H1 (cell line): ENCODE measurements around the gene COL25A1. TPM values are rescaled to one million over a fixed set of nuclear protein-coding genes. Genes with fewer than 3 reads are reported as not detected.

Experiments
- CTCF ChIA-PET: fragments of 300-600 bp; sonication (Branson Sonifier 250); formaldehyde crosslinking; loops from one replicate; lab custom pipeline; 2021; ENCODE audit not compliant: partially characterized antibody; lab: Charles Lee
- POLR2A ChIA-PET: fragments of 300-600 bp; sonication (Branson Sonifier 250); formaldehyde crosslinking; loops from one replicate; lab custom pipeline; 2021; ENCODE audit warnings: inconsistent platforms; ENCODE audit not compliant: partially characterized antibody; lab: Charles Lee
- DNase-seq, 2 experiments: peaks; one replicate each; pipeline versions ENCODE4 v3.0.0 to v3.0.0-alpha.2; 2010 to 2022; ENCODE audit warnings: low spot score in 2 of 2, low read depth in 1 of 2, mixed read lengths in 1 of 2
- FAIRE-seq: peaks from 2 replicates; lab custom pipeline; 2011; peaks lifted over from hg19 to GRCh38; lab: Jason Lieb, UNC
- H2AFZ ChIP-seq: 2 replicates; pipeline ENCODE4 v1.8.1; 2012; ENCODE audit warnings: low read length, inconsistent platforms
- H2AK5ac ChIP-seq: 2 replicates; pipeline ENCODE4 v1.6.1; 2013; ENCODE audit warnings: low read depth, low read length
- H2BK120ac ChIP-seq: replicated peaks from 2 replicates; pipeline ENCODE3; 2013; ENCODE audit warnings: low read depth, low read length, inconsistent platforms
- H2BK12ac ChIP-seq: 2 replicates; pipeline ENCODE4 v1.6.1; 2013; ENCODE audit warnings: low read depth, low read length
- H2BK15ac ChIP-seq: 2 replicates; pipeline ENCODE4 v1.6.1; 2013; ENCODE audit warnings: low read length
- H2BK20ac ChIP-seq: 2 replicates; pipeline ENCODE4 v1.6.1; 2013; ENCODE audit warnings: low read length
- H2BK5ac ChIP-seq: 2 replicates; pipeline ENCODE4 v1.6.1; 2013; ENCODE audit warnings: low read depth, low read length
- H3K14ac ChIP-seq: 2 replicates; pipeline ENCODE4 v1.6.1; 2013; ENCODE audit warnings: inconsistent platforms; ENCODE audit not compliant: insufficient read length
- H3K18ac ChIP-seq: 2 replicates; pipeline ENCODE4 v1.6.1; 2013; ENCODE audit warnings: low read length; ENCODE audit errors: extremely low read depth
- H3K23ac ChIP-seq: 2 replicates; pipeline ENCODE4 v1.6.1; 2013; ENCODE audit warnings: inconsistent platforms; ENCODE audit not compliant: insufficient read length
- H3K23me2 ChIP-seq: 2 replicates; pipeline ENCODE4 v1.6.1; 2013; ENCODE audit warnings: low read depth, low read length
- H3K27ac ChIP-seq: 2 replicates; pipeline ENCODE4 v1.6.1; 2011; ENCODE audit warnings: low read depth, low read length, inconsistent platforms
- H3K27me3 ChIP-seq, 4 experiments: replicated peaks in 1 of 4; 1 replicate in 1 of 4; 2 replicates in 3 of 4; pipeline versions ENCODE4 v1.6.1 to v1.8.1; 2011 to 2013; ENCODE audit warnings: low read length in 3 of 4, mild to moderate bottlenecking in 3 of 4, inconsistent platforms in 2 of 4, mixed read lengths in 2 of 4, moderate library complexity in 1 of 4; ENCODE audit not compliant: control insufficient read depth in 3 of 4, insufficient read depth in 3 of 4; ENCODE audit errors: extremely low read depth in 1 of 4
- H3K36me3 ChIP-seq, 4 experiments: 2 replicates each; pipeline versions ENCODE4 v1.6.1 to v1.8.1; 2011 to 2013; ENCODE audit warnings: mild to moderate bottlenecking in 4 of 4, low read length in 3 of 4, moderate library complexity in 2 of 4, control low read depth in 1 of 4, inconsistent platforms in 1 of 4; ENCODE audit not compliant: insufficient read depth in 4 of 4, control insufficient read depth in 2 of 4
- H3K4ac ChIP-seq: replicated peaks from 2 replicates; pipeline ENCODE3; 2013; ENCODE audit warnings: low read length, low read depth, mixed read lengths, inconsistent platforms; ENCODE audit not compliant: insufficient read length
- H3K4me1 ChIP-seq, 4 experiments: replicated peaks in 1 of 4; 1 replicate in 1 of 4; 2 replicates in 3 of 4; pipeline versions ENCODE4 v1.6.1 to v1.8.1; 2011 to 2013; ENCODE audit warnings: low read length in 3 of 4, inconsistent platforms in 2 of 4, mixed read lengths in 1 of 4; ENCODE audit not compliant: insufficient read depth in 4 of 4, control insufficient read depth in 3 of 4
- H3K4me2 ChIP-seq, 2 experiments: 2 replicates each; pipeline versions ENCODE4 v1.6.1 to v1.8.1; 2011 to 2013; ENCODE audit warnings: low read depth in 2 of 2, low read length in 2 of 2, control low read depth in 1 of 2, inconsistent platforms in 1 of 2, mild to moderate bottlenecking in 1 of 2; ENCODE audit not compliant: insufficient read depth in 1 of 2
- H3K4me3 ChIP-seq, 4 experiments: fragments of 200-600, 300-600 bp in 1 of 4; sonication (generic), shearing (Covaris generic), sonication (Bioruptor Twin) in 1 of 4; 2 replicates each; pipeline versions ENCODE4 v1.5.1 to v1.8.1; 2011 to 2016; ENCODE audit warnings: low read length in 4 of 4, low read depth in 3 of 4, control low read depth in 2 of 4, inconsistent platforms in 2 of 4, mild to moderate bottlenecking in 2 of 4, mixed read lengths in 1 of 4, moderate library complexity in 1 of 4; ENCODE audit not compliant: insufficient read depth in 2 of 4; ENCODE audit errors: extremely low read depth in 1 of 4
- H3K56ac ChIP-seq: replicated peaks from 2 replicates; pipeline ENCODE3; 2013; ENCODE audit warnings: low read depth, mild to moderate bottlenecking, mixed read lengths, low read length, inconsistent platforms; ENCODE audit not compliant: insufficient read length
- H3K79me1 ChIP-seq: 2 replicates; pipeline ENCODE4 v1.6.1; 2013; ENCODE audit warnings: low read depth, low read length, control low read depth
- H3K79me2 ChIP-seq, 2 experiments: 2 replicates each; pipeline versions ENCODE4 v1.6.1 to v1.8.1; 2012 to 2013; ENCODE audit warnings: low read length in 2 of 2, mild to moderate bottlenecking in 2 of 2, inconsistent platforms in 1 of 2; ENCODE audit not compliant: insufficient read depth in 2 of 2, control insufficient read depth in 1 of 2
- H3K9ac ChIP-seq, 4 experiments: replicated peaks in 1 of 4; 1 replicate in 1 of 4; 2 replicates in 3 of 4; pipeline versions ENCODE4 v1.6.1 to v1.8.1; 2011 to 2013; ENCODE audit warnings: low read depth in 3 of 4, low read length in 3 of 4, control low read depth in 2 of 4, mild to moderate bottlenecking in 2 of 4, moderate library complexity in 2 of 4, inconsistent platforms in 1 of 4; ENCODE audit errors: extremely low read depth in 1 of 4
- H3K9me3 ChIP-seq, 2 experiments: 2 replicates each; pipeline versions ENCODE4 v1.6.1 to v1.8.1; 2012 to 2013; ENCODE audit warnings: mild to moderate bottlenecking in 2 of 2, moderate library complexity in 2 of 2, control low read depth in 1 of 2, inconsistent platforms in 1 of 2, low read depth in 1 of 2, low read length in 1 of 2, mixed read lengths in 1 of 2; ENCODE audit not compliant: insufficient read depth in 2 of 2
- H4K20me1 ChIP-seq, 2 experiments: replicated peaks in 1 of 2; 2 replicates each; pipeline versions ENCODE3 to v1.8.1; 2011 to 2013; ENCODE audit warnings: inconsistent platforms in 2 of 2, low read length in 2 of 2, mild to moderate bottlenecking in 1 of 2; ENCODE audit not compliant: insufficient read depth in 2 of 2, control insufficient read depth in 1 of 2
- H4K5ac ChIP-seq: 2 replicates; pipeline ENCODE4 v1.6.1; 2013; ENCODE audit warnings: low read length, low read depth, mixed read lengths, inconsistent platforms; ENCODE audit not compliant: insufficient read length
- H4K8ac ChIP-seq: 2 replicates; pipeline ENCODE4 v1.8.0; 2013; ENCODE audit warnings: mild to moderate bottlenecking, moderate library complexity, low read length, inconsistent platforms; ENCODE audit not compliant: insufficient read depth; ENCODE audit errors: extremely low read depth
- H4K91ac ChIP-seq: replicated peaks from 2 replicates; pipeline ENCODE3; 2013; ENCODE audit warnings: low read length, mixed read lengths, inconsistent platforms; ENCODE audit not compliant: insufficient read length
- BCL11A ChIP-seq, 2 experiments: IDR thresholded peaks; one replicate each; pipeline ENCODE4 v1.6.1; 2011; ENCODE audit warnings: low read depth in 2 of 2, low read length in 2 of 2, mild to moderate bottlenecking in 2 of 2
- FOSL1 ChIP-seq: IDR thresholded peaks from 2 replicates; pipeline ENCODE4 v1.6.1; 2011; ENCODE audit warnings: mild to moderate bottlenecking, low read depth, low read length, moderate library complexity; ENCODE audit not compliant: insufficient read depth
- GABPA ChIP-seq: IDR thresholded peaks from 2 replicates; pipeline ENCODE4 v1.6.1; 2011; ENCODE audit warnings: mild to moderate bottlenecking, low read length, moderate library complexity, borderline replicate concordance; ENCODE audit not compliant: insufficient read depth
- KDM4A ChIP-seq: IDR thresholded peaks from one replicate; pipeline ENCODE4 v1.7.1; 2012; ENCODE audit warnings: low read depth, mild to moderate bottlenecking, moderate library complexity, low read length, inconsistent platforms; ENCODE audit not compliant: severe bottlenecking
- RNF2 ChIP-seq: fragments of 200-900, 300-1000 bp; sonication (generic); IDR thresholded peaks from 2 replicates; pipeline ENCODE4 v1.7.1; 2016; ENCODE audit warnings: borderline replicate concordance, low read depth, mild to moderate bottlenecking, antibody characterized with exemption, low read length; ENCODE audit not compliant: poor library complexity, severe bottlenecking; ENCODE audit errors: missing control alignments
- SIN3A ChIP-seq, 2 experiments: IDR thresholded peaks in 1 of 2; conservative IDR thresholded peaks in 1 of 2; 2 replicates each; pipeline ENCODE4 v1.6.1; 2011 to 2012; ENCODE audit warnings: low read length in 2 of 2, improper control_type of control experiment in 1 of 2, low read depth in 1 of 2, mild to moderate bottlenecking in 1 of 2
- WGBS, 2 experiments: shearing (Covaris generic) in 1 of 2; methylation state at CpG; one replicate each; pipeline versions ENCODE4 v1.1.6 to v1.1.7; 2013 to 2015; ENCODE audit warnings: low lambda C conversion rate in 2 of 2, mixed read lengths in 2 of 2, inconsistent platforms in 1 of 2, low coverage in 1 of 2, missing lambda C conversion rate in 1 of 2; ENCODE audit not compliant: insufficient replicate concordance in 2 of 2, insufficient coverage in 1 of 2, insufficient read length in 1 of 2; ENCODE audit errors: extremely low coverage in 1 of 2, missing lambda C conversion rate in 1 of 2; 5-methylcytosine and 5-hydroxymethylcytosine counted together
- polyA plus RNA-seq, 7 experiments: library from polyadenylated mRNA; depleted of rRNA in 3 of 7; stranded (reverse) in 5 of 7; unstranded in 2 of 7; fragments of >200 nt in 5 of 7; fragments of 200-250 nt in 2 of 7; gene quantifications; 1 replicate in 5 of 7; 2 replicates in 1 of 7; 4 replicates in 1 of 7; pipeline versions ENCODE4 v1.2.1 to v1.2.3, GENCODE V29; 2011 to 2013; ENCODE audit warnings: missing spikeins in 2 of 7, mixed read lengths in 2 of 7
- total RNA-seq: library from RNA; stranded (reverse); fragmentation: NEBNext Ultra II Directional; extraction: Animal tissue kit (Norgen Biotek cat#: 25700); gene quantifications from 2 replicates; pipeline ENCODE4 v1.2.1, GENCODE V29; 2021

The COL25A1 gene
- total and polyA plus RNA-seq, 2 of the 8 experiments (the other 6 are each of a cell fraction or from before 2014, with no cell fraction given): 1.1 to 8.3 TPM

- H3K27me3 ChIP-seq: no peaks in the 10 kb centered on the region
- no peaks in the 10 kb centered on the region for H3K9me3 ChIP-seq
- DNase-seq (no peak), FAIRE-seq (no peak)
- no peaks in the 10 kb centered on the region for H3K36me3 ChIP-seq
- no peak overlapping the region for H3K4me2 ChIP-seq
- H3K56ac ChIP-seq: no peak overlapping the region
- no peak overlapping the region for H3K4me3 ChIP-seq
- no peak overlapping the region for H4K91ac ChIP-seq
- no peak overlapping the region for H2AFZ ChIP-seq
- CTCF ChIA-PET: interaction anchor here (0.8 to 1.7 kb wide), 4 partner anchors 13 to 563 kb away, joined by 3 to 7 read pairs (median 4); partner anchors contain the start of gene ETNPPL
- no peak overlapping the region for H3K14ac ChIP-seq
- H3K23ac ChIP-seq: no peak overlapping the region
- H4K8ac ChIP-seq: no peak overlapping the region
- no peaks in the 10 kb centered on the region for H3K79me2 ChIP-seq
- no peak overlapping the region for H3K4ac ChIP-seq
- no peak for TF ChIP-seq RNF2
- no peak for TF ChIP-seq SIN3A (conservative IDR thresholded peaks at IDR 0.05 in 1 of 2, IDR thresholded peaks at IDR 0.05 in 1 of 2; ENCODE audit: low read depth in 1 of 2, low read length in 2 of 2)
- TF ChIP-seq KDM4A: no peak
- no peak for TF ChIP-seq BCL11A (IDR thresholded peaks at IDR 0.05; ENCODE audit: low read depth in 2 of 2, low read length in 2 of 2)
- TF ChIP-seq FOSL1: no peak
- no peak for TF ChIP-seq GABPA
- WGBS, 2 experiments: 97% methylated on average over 5 of the region's 5 CpGs; no CpG with 5 or more reads in 1 of the 2 experiments
- H4K20me1 ChIP-seq: no peaks in the 10 kb centered on the region
- H3K23me2 ChIP-seq: peaks cover 1% of the 10 kb centered on the region; the same call in 1 of the 2 replicates
- no peak overlapping the region for H3K27ac ChIP-seq
- H2AK5ac ChIP-seq: no peak overlapping the region
- H2BK20ac ChIP-seq: no peak overlapping the region
- peaks cover 0 to 3% (median 0%) of the 10 kb centered on the region in 4 experiments; a peak in 1 of 7 replicates for H3K4me1 ChIP-seq
- no peak overlapping the region for H3K18ac ChIP-seq
- H4K5ac ChIP-seq: no peak overlapping the region
- no peak overlapping the region for H2BK12ac ChIP-seq
- no peak overlapping the region for H3K9ac ChIP-seq
- no peaks in the 10 kb centered on the region for H3K79me1 ChIP-seq
- no peak overlapping the region for H2BK120ac ChIP-seq
- POLR2A ChIA-PET: interaction anchor here (0.7 kb wide), 1 partner anchor 97 kb away, joined by 3 read pairs; no protein-coding TSS in a partner anchor
- no peak overlapping the region for H2BK5ac ChIP-seq
- no peak overlapping the region for H2BK15ac ChIP-seq
Measured at GRCh38 chr4:108799306-108799705, 503.2 kb downstream of the COL25A1 start.
